H1 (cell line): Measurements from ENCODE around the gene CILP. TPM values are rescaled to one million over a fixed set of nuclear protein-coding genes. Genes with fewer than 3 reads are reported as not detected.

ENCODE experiments used
- BACH1 ChIP-seq: IDR thresholded peaks from 2 replicates; pipeline ENCODE4 v1.6.1; 2012; ENCODE audit warnings: low read length, improper control_type of control experiment
- CHD2 ChIP-seq: IDR thresholded peaks from 2 replicates; pipeline ENCODE4 v1.6.1; 2012; ENCODE audit warnings: low read length, improper control_type of control experiment
- CHD7 ChIP-seq: fragments of 300-600 bp; sonication (generic); IDR thresholded peaks from 2 replicates; pipeline ENCODE4 v1.7.1; 2012; ENCODE audit warnings: low read length, moderate library complexity, mild to moderate bottlenecking, inconsistent platforms; ENCODE audit not compliant: insufficient replicate concordance
- CREB1 ChIP-seq: IDR thresholded peaks from 2 replicates; pipeline ENCODE4 v1.6.1; 2012; ENCODE audit warnings: inconsistent platforms
- JUND ChIP-seq: IDR thresholded peaks from 2 replicates; pipeline ENCODE4 v1.6.1; 2011; ENCODE audit warnings: mild to moderate bottlenecking, improper control_type of control experiment, low read length
- MAFK ChIP-seq: IDR thresholded peaks from 2 replicates; pipeline ENCODE4 v1.6.1; 2012; ENCODE audit warnings: low read depth, mild to moderate bottlenecking, improper control_type of control experiment, low read length
- NRF1 ChIP-seq: IDR thresholded peaks from 2 replicates; pipeline ENCODE4 v1.6.1; 2011; ENCODE audit warnings: mild to moderate bottlenecking, low read depth, low read length, improper control_type of control experiment
- POLR2A ChIP-seq, 2 experiments: IDR thresholded peaks; 1 replicate in 1 of 2; 2 replicates in 1 of 2; pipeline ENCODE4 v1.6.1; 2011; ENCODE audit warnings: low read depth in 2 of 2, low read length in 2 of 2, mild to moderate bottlenecking in 2 of 2; ENCODE audit errors: control extremely low read depth in 1 of 2
- RBBP5 ChIP-seq: IDR thresholded peaks from 2 replicates; pipeline ENCODE4 v1.7.1; 2012; ENCODE audit warnings: low read depth, mild to moderate bottlenecking, inconsistent platforms, low read length, moderate library complexity, borderline replicate concordance
- SIRT6 ChIP-seq: IDR thresholded peaks from one replicate; pipeline ENCODE4 v1.7.1; 2012; ENCODE audit warnings: low read length, inconsistent platforms
- TAF1 ChIP-seq: IDR thresholded peaks from 2 replicates; pipeline ENCODE4 v1.6.1; 2011; ENCODE audit warnings: mild to moderate bottlenecking, low read depth, low read length
- ZNF274 ChIP-seq: IDR thresholded peaks from 2 replicates; pipeline ENCODE4 v1.7.0; 2012; ENCODE audit warnings: low read length, borderline replicate concordance; ENCODE audit errors: extremely low read depth
- polyA plus RNA-seq, 7 experiments: library from polyadenylated mRNA; depleted of rRNA in 3 of 7; stranded (reverse) in 5 of 7; unstranded in 2 of 7; fragments of >200 nt in 5 of 7; fragments of 200-250 nt in 2 of 7; gene quantifications; 1 replicate in 5 of 7; 2 replicates in 1 of 7; 4 replicates in 1 of 7; pipeline versions ENCODE4 v1.2.1 to v1.2.3, GENCODE V29; 2011 to 2013; ENCODE audit warnings: missing spikeins in 2 of 7, mixed read lengths in 2 of 7
- total RNA-seq: library from RNA; stranded (reverse); fragmentation: NEBNext Ultra II Directional; extraction: Animal tissue kit (Norgen Biotek cat#: 25700); gene quantifications from 2 replicates; pipeline ENCODE4 v1.2.1, GENCODE V29; 2021

Gene CILP
- total and polyA plus RNA-seq, 2 of the 8 experiments (the other 6 are each of a cell fraction or from before 2014, with no cell fraction given): 0.02 TPM; not detected in 1

DNA sequence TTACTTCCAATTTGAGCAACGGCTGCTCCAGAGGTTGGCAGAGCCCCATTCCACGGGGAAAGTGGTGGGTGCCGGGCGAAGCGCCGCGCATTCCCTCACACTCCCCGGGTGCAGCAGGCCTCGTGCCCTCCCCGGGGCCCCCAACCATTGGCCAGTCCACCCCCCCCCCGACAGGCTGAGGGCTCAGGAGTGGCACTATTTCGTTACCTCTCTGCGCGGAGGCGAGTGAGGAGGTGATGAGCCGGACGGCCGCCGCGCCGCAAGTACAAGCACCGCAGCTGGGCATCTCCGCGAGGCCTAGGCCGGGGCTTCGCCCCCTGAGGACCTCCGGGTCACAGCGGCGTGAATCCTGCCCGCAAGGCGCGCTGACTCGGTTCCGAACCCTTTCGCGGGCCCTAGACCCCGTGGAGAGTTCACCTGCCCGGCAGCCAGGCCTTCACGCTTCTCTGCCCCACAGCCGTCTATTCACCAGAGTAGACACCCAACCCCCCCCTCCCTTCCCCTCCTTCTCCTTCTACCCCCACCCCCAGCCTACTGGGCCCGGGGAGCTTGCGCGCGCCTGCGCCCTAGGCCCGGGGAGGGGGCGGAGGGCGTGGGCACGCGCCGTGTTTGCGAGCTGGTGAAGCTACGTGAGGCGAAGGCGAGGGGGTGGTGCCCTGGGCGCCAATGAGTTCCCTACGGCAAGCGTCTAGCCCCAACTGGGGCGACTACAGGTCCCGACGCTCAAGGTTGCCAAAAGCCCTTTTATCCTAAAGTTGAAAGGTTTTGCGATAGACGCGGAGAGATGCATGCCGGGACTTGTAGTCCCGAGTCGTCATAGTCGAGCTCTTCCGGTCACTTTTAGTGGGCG lies 26.2 kb downstream of the CILP start, which contains the start of gene CLPX (continued):
- TF ChIP-seq CHD7 (no peak), CHD2 (peak; percentile 88), TAF1 (peak; percentile 64), MAFK (no peak), BACH1 (no peak), ZNF274 (no peak), CREB1 (peak; percentile 67), RBBP5 (no peak), JUND (0 out of 2 replicates have a peak, but pooled peaks have one; percentile 19), NRF1 (peak; percentile 47), SIRT6 (no peak), POLR2A (IDR thresholded peaks at IDR 0.05; ENCODE audit: control extremely low read depth in 1 of 2, low read depth in 2 of 2, low read length in 2 of 2) (peak; percentile 51 to 86)
